H9 (cell line): ENCODE measurements around the gene CNPPD1. TPM values are rescaled to one million over a fixed set of nuclear protein-coding genes. Genes with fewer than 3 reads are reported as not detected.

Source experiments
- DNase-seq: peaks from one replicate; pipeline ENCODE4 v3.0.0-alpha.2; 2017
- H2AFZ ChIP-seq: one replicate; pipeline ENCODE4 v1.6.1; 2013; ENCODE audit warnings: mild to moderate bottlenecking, low read length, control low read depth, moderate library complexity
- H2AK5ac ChIP-seq: 2 replicates; pipeline ENCODE4 v1.6.1; 2013; ENCODE audit warnings: low read length, control low read depth, mixed read lengths; ENCODE audit not compliant: insufficient read length
- H2BK120ac ChIP-seq: one replicate; pipeline ENCODE4 v1.6.1; 2013; ENCODE audit warnings: low read depth, mild to moderate bottlenecking, low read length, control low read depth, inconsistent platforms; ENCODE audit not compliant: poor library complexity, severe bottlenecking
- H2BK12ac ChIP-seq: 2 replicates; pipeline ENCODE4 v1.6.1; 2013; ENCODE audit warnings: low read length, control low read depth, mixed read lengths, low read depth; ENCODE audit not compliant: insufficient read length
- H2BK15ac ChIP-seq: 2 replicates; pipeline ENCODE4 v1.6.1; 2013; ENCODE audit warnings: low read depth, low read length, control low read depth
- H2BK20ac ChIP-seq: one replicate; pipeline ENCODE4 v1.6.1; 2013; ENCODE audit warnings: low read depth, mild to moderate bottlenecking, low read length, control low read depth, inconsistent platforms; ENCODE audit not compliant: poor library complexity, severe bottlenecking
- H2BK5ac ChIP-seq: 2 replicates; pipeline ENCODE4 v1.6.1; 2013; ENCODE audit warnings: low read length, control low read depth, mixed read lengths; ENCODE audit not compliant: insufficient read length
- H3K14ac ChIP-seq: 2 replicates; pipeline ENCODE4 v1.6.1; 2013; ENCODE audit warnings: low read length, control low read depth; ENCODE audit not compliant: insufficient read depth
- H3K18ac ChIP-seq: 2 replicates; pipeline ENCODE4 v1.6.1; 2013; ENCODE audit warnings: low read depth, mild to moderate bottlenecking, mixed read lengths, low read length, control low read depth; ENCODE audit not compliant: insufficient read length
- H3K23ac ChIP-seq: 2 replicates; pipeline ENCODE4 v1.6.1; 2013; ENCODE audit warnings: low read length, control low read depth, mixed read lengths, low read depth; ENCODE audit not compliant: insufficient read length
- H3K23me2 ChIP-seq: 2 replicates; pipeline ENCODE4 v1.6.1; 2013; ENCODE audit warnings: low read depth, mild to moderate bottlenecking, mixed read lengths, low read length, control low read depth; ENCODE audit not compliant: insufficient read length, poor library complexity, severe bottlenecking
- H3K27ac ChIP-seq: 2 replicates; pipeline ENCODE4 v1.5.1; 2013; ENCODE audit warnings: low read length, control low read depth, mixed read lengths, low read depth; ENCODE audit not compliant: insufficient read length
- H3K27me3 ChIP-seq: 2 replicates; pipeline ENCODE4 v1.6.1; 2013; ENCODE audit warnings: low read length, control low read depth, inconsistent platforms; ENCODE audit not compliant: insufficient read depth
- H3K4ac ChIP-seq: 2 replicates; pipeline ENCODE4 v1.6.1; 2013; ENCODE audit warnings: low read depth, mild to moderate bottlenecking, control low read depth, inconsistent platforms, low read length, moderate library complexity
- H3K4me1 ChIP-seq: 2 replicates; pipeline ENCODE4 v1.6.1; 2013; ENCODE audit warnings: low read length, control low read depth, inconsistent platforms; ENCODE audit not compliant: insufficient read depth
- H3K4me2 ChIP-seq: 2 replicates; pipeline ENCODE4 v1.6.1; 2013; ENCODE audit warnings: low read length, control low read depth, mixed read lengths; ENCODE audit not compliant: insufficient read length, insufficient read depth
- H3K56ac ChIP-seq: 2 replicates; pipeline ENCODE4 v1.6.1; 2013; ENCODE audit warnings: low read depth, mild to moderate bottlenecking, mixed read lengths, low read length, control low read depth; ENCODE audit not compliant: insufficient read length
- H3K79me1 ChIP-seq: 2 replicates; pipeline ENCODE4 v1.6.1; 2013; ENCODE audit warnings: low read depth, mild to moderate bottlenecking, moderate library complexity, low read length, control low read depth, inconsistent platforms; ENCODE audit not compliant: insufficient read depth, poor library complexity, severe bottlenecking
- H3K79me2 ChIP-seq: 2 replicates; pipeline ENCODE4 v1.6.1; 2013; ENCODE audit warnings: low read length, control low read depth, inconsistent platforms; ENCODE audit not compliant: insufficient read depth
- H3K9ac ChIP-seq: 2 replicates; pipeline ENCODE4 v1.6.1; 2013; ENCODE audit warnings: low read length, control low read depth, mixed read lengths; ENCODE audit not compliant: insufficient read length; ENCODE audit errors: extremely low read depth
- H3K9me3 ChIP-seq: one replicate; pipeline ENCODE4 v1.6.1; 2013; ENCODE audit warnings: low read depth, low read length, inconsistent platforms; ENCODE audit not compliant: control insufficient read depth
- H3T11ph ChIP-seq: one replicate; pipeline ENCODE4 v1.6.1; 2013; ENCODE audit warnings: mild to moderate bottlenecking, low read length, control low read depth, inconsistent platforms
- H4K20me1 ChIP-seq: one replicate; pipeline ENCODE4 v1.6.1; 2013; ENCODE audit not compliant: control insufficient read depth, insufficient read length, insufficient read depth
- H4K5ac ChIP-seq: 2 replicates; pipeline ENCODE4 v1.6.1; 2013; ENCODE audit warnings: low read depth, mild to moderate bottlenecking, mixed read lengths, low read length, control low read depth; ENCODE audit not compliant: insufficient read length
- H4K8ac ChIP-seq: replicated peaks from 2 replicates; pipeline ENCODE4 v1.6.1; 2013; ENCODE audit warnings: low read length, control low read depth, mixed read lengths, low read depth; ENCODE audit not compliant: insufficient read length
- H4K91ac ChIP-seq: 2 replicates; pipeline ENCODE4 v1.6.1; 2013; ENCODE audit warnings: low read depth, mild to moderate bottlenecking, moderate library complexity, mixed read lengths, low read length, control low read depth; ENCODE audit not compliant: insufficient read length
- H3K27ac Mint-ChIP-seq, 3 experiments: 2 replicates in 2 of 3; 3 replicates in 1 of 3; pipeline ENCODE4 v1.8.0; 2020 to 2021; ENCODE audit warnings: mixed read lengths in 3 of 3, mild to moderate bottlenecking in 1 of 3, moderate library complexity in 1 of 3
- H3K27me3 Mint-ChIP-seq: 2 replicates; pipeline ENCODE4 v1.8.0; 2021; ENCODE audit warnings: low read depth, mild to moderate bottlenecking, moderate library complexity, mixed read lengths
- H3K36me3 Mint-ChIP-seq, 3 experiments: 2 replicates in 2 of 3; 3 replicates in 1 of 3; pipeline ENCODE4 v1.8.0; 2020 to 2021; ENCODE audit warnings: low read depth in 3 of 3, mixed read lengths in 3 of 3; ENCODE audit not compliant: insufficient read depth in 1 of 3
- H3K4me1 Mint-ChIP-seq, 2 experiments: 2 replicates each; pipeline ENCODE4 v1.8.0; 2020; ENCODE audit warnings: mixed read lengths in 2 of 2
- H3K4me3 Mint-ChIP-seq, 2 experiments: 2 replicates in 1 of 2; 3 replicates in 1 of 2; pipeline ENCODE4 v1.8.0; 2020 to 2021; ENCODE audit warnings: mild to moderate bottlenecking in 2 of 2, mixed read lengths in 2 of 2, moderate library complexity in 1 of 2
- H3K9me3 Mint-ChIP-seq, 2 experiments: 2 replicates in 1 of 2; 3 replicates in 1 of 2; pipeline ENCODE4 v1.8.0; 2020; ENCODE audit warnings: mild to moderate bottlenecking in 2 of 2, mixed read lengths in 2 of 2, moderate library complexity in 1 of 2
- WGBS: extraction: QIAGEN DNeasy Blood & Tissue Kit; methylation state at CpG from one replicate; pipeline ENCODE4 v1.1.7; 2013; ENCODE audit warnings: missing lambda C conversion rate, low lambda C conversion rate, mixed read lengths; ENCODE audit not compliant: insufficient read length; ENCODE audit errors: extremely low coverage; 5-methylcytosine and 5-hydroxymethylcytosine counted together
- total RNA-seq: library from RNA; stranded (reverse); gene quantifications from 2 replicates; pipeline ENCODE4 v1.2.1, GENCODE V29; 2021
- TF ChIP-seq, protein P1 (sequence below): fragments of 200-600 bp; sonication (generic); conservative IDR thresholded peaks from 3 replicates; pipeline ENCODE4 v1.8.0; 2021; ENCODE audit warnings: antibody characterized with exemption, mild to moderate bottlenecking

The CNPPD1 gene
- total RNA-seq, 1 experiment from 2014 or later: 33.0 TPM

DNA sequence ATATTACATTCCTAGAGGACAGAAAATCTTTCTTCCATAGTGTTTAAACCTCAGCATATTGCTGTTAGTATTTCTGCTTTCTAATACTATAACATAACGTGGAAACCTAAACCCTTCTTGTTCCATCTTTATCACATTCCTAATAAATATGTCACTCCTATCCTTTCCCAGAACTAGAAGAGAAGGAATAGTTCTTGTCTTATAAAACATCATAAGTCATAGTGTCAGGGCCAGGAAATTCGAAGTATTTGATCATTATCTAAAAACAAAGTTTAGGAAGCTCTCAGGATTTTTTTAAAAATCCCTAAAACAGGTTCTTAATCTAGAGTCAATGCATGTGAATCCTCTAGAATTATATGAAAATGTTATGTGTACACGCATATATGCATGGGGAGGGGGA lies 18.1 kb downstream of the CNPPD1 start:
- Mint-ChIP-seq H3K4me1 (peaks cover 15 to 22% of the 10 kb centered on the region in 2 experiments), H3K36me3 (peaks cover 3 to 12% (median 8%) of the 10 kb centered on the region in 3 experiments; a peak in 6 of 7 replicates), H3K4me3 (no peak overlapping the region), H3K27me3 (peaks cover 13% of the 10 kb centered on the region), H3K27ac (no peak overlapping the region), H3K9me3 (no peaks in the 10 kb centered on the region)
- Histone ChIP-seq H2AK5ac (no peak overlapping the region), H4K5ac (no peak overlapping the region), H3K27ac (no peak overlapping the region), H4K91ac (no peak overlapping the region), H3K56ac (no peak overlapping the region), H2BK120ac (no peak overlapping the region), H3K14ac (no peak overlapping the region), H3K23ac (no peak overlapping the region), H3K79me2 (no peaks in the 10 kb centered on the region), H3K9ac (no peak overlapping the region), H2BK20ac (no peak overlapping the region), H4K8ac (no peak overlapping the region), H3K23me2 (peaks cover 5% of the 10 kb centered on the region), H3K27me3 (no peaks in the 10 kb centered on the region; the same call in 1 of the 2 replicates), H3K9me3 (no peaks in the 10 kb centered on the region), H3K79me1 (no peaks in the 10 kb centered on the region), H4K20me1 (no peaks in the 10 kb centered on the region), H2BK15ac (no peak overlapping the region), H2AFZ (no peak overlapping the region), H3K18ac (no peak overlapping the region), H2BK12ac (no peak overlapping the region), H3K4ac (no peak overlapping the region), H3K4me1 (no peaks in the 10 kb centered on the region), H3T11ph (no peak overlapping the region), H2BK5ac (no peak overlapping the region), H3K4me2 (no peak overlapping the region)
- TF ChIP-seq, protein P1, sequence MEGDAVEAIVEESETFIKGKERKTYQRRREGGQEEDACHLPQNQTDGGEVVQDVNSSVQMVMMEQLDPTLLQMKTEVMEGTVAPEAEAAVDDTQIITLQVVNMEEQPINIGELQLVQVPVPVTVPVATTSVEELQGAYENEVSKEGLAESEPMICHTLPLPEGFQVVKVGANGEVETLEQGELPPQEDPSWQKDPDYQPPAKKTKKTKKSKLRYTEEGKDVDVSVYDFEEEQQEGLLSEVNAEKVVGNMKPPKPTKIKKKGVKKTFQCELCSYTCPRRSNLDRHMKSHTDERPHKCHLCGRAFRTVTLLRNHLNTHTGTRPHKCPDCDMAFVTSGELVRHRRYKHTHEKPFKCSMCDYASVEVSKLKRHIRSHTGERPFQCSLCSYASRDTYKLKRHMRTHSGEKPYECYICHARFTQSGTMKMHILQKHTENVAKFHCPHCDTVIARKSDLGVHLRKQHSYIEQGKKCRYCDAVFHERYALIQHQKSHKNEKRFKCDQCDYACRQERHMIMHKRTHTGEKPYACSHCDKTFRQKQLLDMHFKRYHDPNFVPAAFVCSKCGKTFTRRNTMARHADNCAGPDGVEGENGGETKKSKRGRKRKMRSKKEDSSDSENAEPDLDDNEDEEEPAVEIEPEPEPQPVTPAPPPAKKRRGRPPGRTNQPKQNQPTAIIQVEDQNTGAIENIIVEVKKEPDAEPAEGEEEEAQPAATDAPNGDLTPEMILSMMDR: no peak
- DNase-seq: no peak
- no CpG with 5 or more reads among the region's 3 CpGs for WGBS
